Kidney (tissue), 14 donors: ENCODE results near the gene SNRK. TPM values are rescaled to one million over a fixed set of nuclear protein-coding genes. Genes with fewer than 3 reads are reported as not detected.

Source experiments
- DNase-seq, 5 donors: peaks; one replicate each; pipeline ENCODE4 v3.0.0-alpha.2; 2013 to 2020
- FAIRE-seq: peaks from 2 replicates; lab custom pipeline; 2012; peaks lifted over from hg19 to GRCh38; lab: Jason Lieb, UNC
- H3K27ac ChIP-seq, 2 donors: one replicate each; pipeline ENCODE4 v1.7.0; 2013; ENCODE audit warnings: low read depth in 2 of 2, low read length in 2 of 2, inconsistent platforms in 1 of 2
- H3K27me3 ChIP-seq: one replicate; pipeline ENCODE4 v1.7.1; 2013; ENCODE audit warnings: low read length, inconsistent platforms; ENCODE audit not compliant: control insufficient read depth, insufficient read depth
- H3K36me3 ChIP-seq, 3 donors: one replicate each; pipeline versions ENCODE4 v1.7.0 to v1.7.1; 2013; ENCODE audit warnings: low read length in 3 of 3, control low read depth in 1 of 3, inconsistent platforms in 1 of 3; ENCODE audit not compliant: insufficient read depth in 3 of 3, control insufficient read depth in 2 of 3
- H3K4me1 ChIP-seq, 3 donors: one replicate each; pipeline versions ENCODE4 v1.7.0 to v1.7.1; 2013; ENCODE audit warnings: low read length in 3 of 3, inconsistent platforms in 1 of 3, low read depth in 1 of 3; ENCODE audit not compliant: control insufficient read depth in 2 of 3, insufficient read depth in 2 of 3
- H3K4me3 ChIP-seq, 3 donors: one replicate each; pipeline versions ENCODE4 v1.7.0 to v1.8.1; 2013; ENCODE audit warnings: low read length in 3 of 3, control low read depth in 1 of 3, inconsistent platforms in 1 of 3
- H3K9ac ChIP-seq, 3 donors: one replicate each; pipeline versions ENCODE4 v1.7.0 to v1.7.1; 2013; ENCODE audit warnings: low read length in 3 of 3, control low read depth in 1 of 3, inconsistent platforms in 1 of 3
- H3K9me3 ChIP-seq, 3 donors: one replicate each; pipeline versions ENCODE4 v1.7.0 to v1.7.1; 2013; ENCODE audit warnings: low read length in 3 of 3, control low read depth in 1 of 3, inconsistent platforms in 1 of 3; ENCODE audit not compliant: control insufficient read depth in 2 of 3, insufficient read depth in 1 of 3
- CTCF ChIP-seq: IDR thresholded peaks from 3 replicates; pipeline ENCODE4 v1.5.1; 2012; ENCODE audit warnings: mild to moderate bottlenecking, moderate library complexity, borderline replicate concordance; ENCODE audit not compliant: insufficient read depth; ENCODE audit errors: extremely low read depth
- intact Hi-C: fragments of 100-400 bp; cut with DNase I; formaldehyde crosslinking; loops from one replicate; pipeline ENCODE4 v1.11.1; 2022
- polyA plus RNA-seq: library from polyadenylated mRNA; stranded (reverse); fragments of 350-450 nt; fragmentation: Illumina TruSeq; extraction: RNeasy Lipid Tissue Mini Kit (QIAGEN cat#74804); gene quantifications from one replicate; pipeline ENCODE4 v1.2.3, GENCODE V29; 2014; ENCODE audit warnings: low read depth, low replicate concordance; ENCODE audit not compliant: insufficient read depth
- total RNA-seq: library from RNA; stranded (reverse); fragmentation: NEBNext Ultra II Directional; extraction: Animal tissue kit (Norgen Biotek cat#: 25700); gene quantifications from one replicate; pipeline ENCODE4 v1.2.1, GENCODE V29; 2021
- donor health status: control.
- donor health status: control.
- donor health status: control.
- donor health status: control.
- donor health status: control.
- donor health status: DM: yes; HTN: yes; CAD: no.
- donor health status: Normal renal cell carcinoma (clear cell type).

Gene SNRK
- total and polyA plus RNA-seq, 2 donors from 2014 or later: 15.6 to 62.3 TPM

GRCh38 chr3:43335799-43336198 lies 49.5 kb downstream of the SNRK start:
- H3K9ac ChIP-seq: no peak overlapping the region
- no peak overlapping the region for H3K27ac ChIP-seq
- no peaks in the 10 kb centered on the region for H3K27me3 ChIP-seq
- H3K4me3 ChIP-seq: no peak overlapping the region
- TF ChIP-seq CTCF: no peak
- DNase-seq (no peak), FAIRE-seq (no peak)
- peaks cover 2 to 28% (median 3%) of the 10 kb centered on the region in 3 donors for H3K9me3 ChIP-seq
- intact Hi-C loops: no loop called here
- H3K4me1 ChIP-seq: no peaks in the 10 kb centered on the region
- H3K36me3 ChIP-seq: peaks cover 11 to 38% (median 13%) of the 10 kb centered on the region in 3 donors

GRCh38 chr3:43338295-43338694 lies 52.0 kb downstream of the SNRK start:
- intact Hi-C loops: no loop called here

DNA sequence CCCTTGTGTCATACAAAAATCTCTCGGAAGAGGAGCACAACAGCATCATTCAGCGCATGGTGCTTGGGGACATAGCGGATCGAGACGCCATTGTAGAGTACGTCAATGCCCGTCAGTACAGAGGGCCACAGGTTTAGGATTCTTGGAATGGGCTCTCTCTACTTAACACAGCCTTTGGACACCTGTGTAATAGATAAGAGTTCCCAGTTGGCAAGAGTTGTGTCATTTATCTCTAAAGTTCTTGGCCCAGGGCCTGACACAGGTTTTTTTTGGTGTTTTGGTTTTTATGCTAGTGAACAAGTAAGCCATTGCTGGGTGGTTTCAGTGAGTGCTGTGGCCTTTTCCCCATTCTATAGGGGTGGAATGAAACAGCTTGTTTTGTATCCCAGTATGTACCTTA lies 54.1 kb downstream of the SNRK start:
- Histone ChIP-seq H3K4me3 (no peak overlapping the region), H3K9me3 (peaks cover 2 to 24% (median 3%) of the 10 kb centered on the region in 3 donors), H3K9ac (no peak overlapping the region), H3K27ac (no peak overlapping the region), H3K4me1 (peaks cover 0 to 3% (median 2%) of the 10 kb centered on the region in 3 donors), H3K36me3 (peaks cover 15 to 68% (median 20%) of the 10 kb centered on the region in 3 donors), H3K27me3 (no peaks in the 10 kb centered on the region)
- TF ChIP-seq CTCF: no peak
- intact Hi-C loops: no loop called here
- FAIRE-seq: no peak
- DNase-seq: no peak

More at GRCh38 chr3:43338295-43338694, 52.0 kb downstream of the SNRK start:
- Histone ChIP-seq H3K27ac (no peak overlapping the region), H3K4me1 (no peaks in the 10 kb centered on the region), H3K9ac (no peak overlapping the region), H3K27me3 (no peaks in the 10 kb centered on the region), H3K9me3 (peaks cover 2 to 28% (median 3%) of the 10 kb centered on the region in 3 donors), H3K36me3 (peaks cover 13 to 56% (median 16%) of the 10 kb centered on the region in 3 donors), H3K4me3 (no peak overlapping the region)
- DNase-seq: peak in 1 of 5 donors; percentile 32
- TF ChIP-seq CTCF: no peak
- no peak for FAIRE-seq

DNA sequence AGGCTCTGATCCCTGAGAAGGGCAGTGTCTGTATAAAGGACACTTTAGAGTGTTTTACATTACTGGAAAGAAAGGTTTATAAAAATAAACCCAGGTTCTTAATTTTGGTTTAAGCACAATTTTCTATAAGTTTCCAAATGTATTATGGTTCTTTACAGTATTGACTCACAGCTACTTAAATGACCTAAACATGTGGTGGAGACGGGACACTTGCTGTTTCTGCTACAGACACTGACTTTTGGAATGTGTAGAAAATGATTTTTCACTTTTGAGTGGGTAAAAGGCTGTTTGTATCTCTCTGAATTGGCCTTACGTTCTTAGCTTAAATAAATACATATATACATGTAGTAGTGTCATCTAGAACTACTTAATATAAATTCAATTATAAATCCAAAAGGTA lies 55.4 kb downstream of the SNRK start:
- no peak overlapping the region for H3K9ac ChIP-seq
- no peak for DNase-seq
- peak overlapping the region in 1 of 2 donors; percentile 12 for H3K27ac ChIP-seq
- FAIRE-seq: no peak
- no peaks in the 10 kb centered on the region for H3K27me3 ChIP-seq
- H3K36me3 ChIP-seq: peaks cover 15 to 72% (median 20%) of the 10 kb centered on the region in 3 donors
- peaks cover 0 to 3% (median 2%) of the 10 kb centered on the region in 3 donors for H3K4me1 ChIP-seq
- H3K9me3 ChIP-seq: peaks cover 2 to 18% (median 2%) of the 10 kb centered on the region in 3 donors
- intact Hi-C loops: no loop called here
- H3K4me3 ChIP-seq: no peak overlapping the region
- no peak for TF ChIP-seq CTCF
